T-cell (primary cell): ENCODE measurements around the gene CLDN14. TPM values are rescaled to one million over a fixed set of nuclear protein-coding genes. Genes with fewer than 3 reads are reported as not detected.

Source experiments
- ATAC-seq, 4 experiments: fragments of 200-7000 bp in 3 of 4; fragments of 150-1000 bp in 1 of 4; cut with Tn5 transposase; replicated peaks in 1 of 4; 1 replicate in 3 of 4; 2 replicates in 1 of 4; pipeline ENCODE4 v1.10.0; 2021; ENCODE audit warnings: moderate library complexity in 3 of 4, mild to moderate bottlenecking in 2 of 4, moderate number of reproducible peaks in 1 of 4
- CTCF ChIA-PET, 2 donors: fragments of 300-600 bp; sonication (Branson Sonifier 250); formaldehyde crosslinking; loops; one replicate each; lab custom pipeline; 2022; ENCODE audit warnings: antibody characterized with exemption in 2 of 2; lab: Charles Lee
- POLR2A ChIA-PET, 2 donors: fragments of 300-600 bp; sonication (Branson Sonifier 250); formaldehyde crosslinking; loops; one replicate each; lab custom pipeline; 2022; ENCODE audit warnings: antibody characterized with exemption in 2 of 2; lab: Charles Lee
- DNase-seq, 35 experiments: peaks; one replicate each; pipeline versions ENCODE4 v3.0.0 to v3.0.0-alpha.2; 2013 to 2023
- H3K27ac ChIP-seq: one replicate; pipeline ENCODE4 v1.5.1; 2013; ENCODE audit warnings: low read length
- H3K27me3 ChIP-seq, 2 experiments: replicated peaks in 1 of 2; 1 replicate in 1 of 2; 2 replicates in 1 of 2; pipeline versions ENCODE4 v1.6.1 to v1.7.0; 2013; ENCODE audit warnings: low read length in 1 of 2, mixed read lengths in 1 of 2; ENCODE audit not compliant: control insufficient read depth in 2 of 2, insufficient read depth in 2 of 2; ENCODE audit errors: extremely low read depth in 1 of 2
- H3K36me3 ChIP-seq, 2 donors: 1 replicate in 1 of 2; 2 replicates in 1 of 2; pipeline versions ENCODE4 v1.6.1 to v1.7.0; 2013; ENCODE audit warnings: low read length in 1 of 2; ENCODE audit not compliant: control insufficient read depth in 2 of 2, insufficient read depth in 1 of 2; ENCODE audit errors: extremely low read depth in 1 of 2
- H3K4me1 ChIP-seq, 2 experiments: 1 replicate in 1 of 2; 2 replicates in 1 of 2; pipeline versions ENCODE4 v1.6.1 to v1.7.0; 2013; ENCODE audit warnings: low read length in 2 of 2, mixed read lengths in 1 of 2; ENCODE audit not compliant: insufficient read depth in 2 of 2, control insufficient read depth in 1 of 2; ENCODE audit errors: extremely low read depth in 1 of 2
- H3K4me3 ChIP-seq, 2 donors: 1 replicate in 1 of 2; 2 replicates in 1 of 2; pipeline versions ENCODE4 v1.5.1 to v1.7.0; 2013; ENCODE audit warnings: mild to moderate bottlenecking in 2 of 2, low read length in 1 of 2, moderate library complexity in 1 of 2; ENCODE audit not compliant: control insufficient read depth in 1 of 2; ENCODE audit errors: extremely low read depth in 1 of 2
- H3K9me3 ChIP-seq: 2 replicates; pipeline ENCODE4 v1.7.0; 2013
- H3K27ac Mint-ChIP-seq, 2 donors: one replicate each; pipeline ENCODE4 v1.8.0; 2020 to 2021; ENCODE audit warnings: mild to moderate bottlenecking in 2 of 2, mixed read lengths in 2 of 2
- H3K27me3 Mint-ChIP-seq, 2 donors: one replicate each; pipeline ENCODE4 v1.8.0; 2021 to 2022; ENCODE audit warnings: mixed read lengths in 2 of 2
- H3K36me3 Mint-ChIP-seq: one replicate; pipeline ENCODE4 v1.8.0; 2021; ENCODE audit warnings: mixed read lengths
- H3K4me1 Mint-ChIP-seq, 3 donors: one replicate each; pipeline ENCODE4 v1.8.0; 2020 to 2022; ENCODE audit warnings: mixed read lengths in 3 of 3, mild to moderate bottlenecking in 1 of 3
- H3K4me3 Mint-ChIP-seq, 3 donors: one replicate each; pipeline ENCODE4 v1.8.0; 2020 to 2022; ENCODE audit warnings: mild to moderate bottlenecking in 3 of 3, mixed read lengths in 3 of 3, moderate library complexity in 3 of 3
- H3K9me3 Mint-ChIP-seq, 3 donors: one replicate each; pipeline ENCODE4 v1.8.0; 2020 to 2022; ENCODE audit warnings: mixed read lengths in 3 of 3
- WGBS: methylation state at CpG from one replicate; pipeline ENCODE4 v1.1.5; 2013; ENCODE audit warnings: missing lambda C conversion rate; ENCODE audit not compliant: insufficient coverage; 5-methylcytosine and 5-hydroxymethylcytosine counted together
- total RNA-seq, 35 experiments: library from RNA in 6 of 35; stranded (reverse) in 6 of 35; fragments of 120-200 nt in 1 of 35; gene quantifications; one replicate each; pipeline versions ENCODE4 v1.2.1 to v1.2.4 and lab custom pipeline; 2013 to 2026

Gene CLDN14
- total RNA-seq, 5 donors from 2014 or later (not counting 1 experiment from before 2014, with no cell fraction given), result not detected

- H3K9me3 Mint-ChIP-seq, result no peaks in the 10 kb centered on the region
- peaks cover 27 to 37% of the 10 kb centered on the region in 2 donors for H3K27me3 Mint-ChIP-seq
- CTCF ChIA-PET, result interaction anchor here in 1 of 2 donors (0.6 kb wide), 1 partner anchor 206 kb away, joined by 3 read pairs; no protein-coding TSS in a partner anchor
- H3K36me3 Mint-ChIP-seq, result no peaks in the 10 kb centered on the region
- H3K4me1 Mint-ChIP-seq, result peaks cover 14 to 26% (median 15%) of the 10 kb centered on the region in 3 donors
- peaks cover 0 to 11% of the 10 kb centered on the region in 2 experiments for H3K4me1 ChIP-seq
- under 1% methylated on average over 15 of the region's 22 CpGs for WGBS
- POLR2A ChIA-PET, result no interaction called here
- no peaks in the 10 kb centered on the region for H3K36me3 ChIP-seq
- ATAC-seq, result peak; percentile 86 to 96 (median 91)
- H3K27me3 ChIP-seq, result peaks cover 2 to 29% of the 10 kb centered on the region in 2 experiments
- H3K4me3 Mint-ChIP-seq, result peak overlapping the region; percentile 64 to 80 (median 71)
- H3K4me3 ChIP-seq, result peak overlapping the region; percentile 25 to 49
- H3K27ac ChIP-seq, result no peak overlapping the region
- DNase-seq, result peak in 34 of 35 experiments; percentile 11 to 69 (median 30)
- H3K9me3 ChIP-seq, result no peaks in the 10 kb centered on the region
- peak overlapping the region; percentile 85 to 91 for H3K27ac Mint-ChIP-seq
Observed at GRCh38 chr21:36429947-36430546, 49.9 kb downstream of the CLDN14 start.

DNA sequence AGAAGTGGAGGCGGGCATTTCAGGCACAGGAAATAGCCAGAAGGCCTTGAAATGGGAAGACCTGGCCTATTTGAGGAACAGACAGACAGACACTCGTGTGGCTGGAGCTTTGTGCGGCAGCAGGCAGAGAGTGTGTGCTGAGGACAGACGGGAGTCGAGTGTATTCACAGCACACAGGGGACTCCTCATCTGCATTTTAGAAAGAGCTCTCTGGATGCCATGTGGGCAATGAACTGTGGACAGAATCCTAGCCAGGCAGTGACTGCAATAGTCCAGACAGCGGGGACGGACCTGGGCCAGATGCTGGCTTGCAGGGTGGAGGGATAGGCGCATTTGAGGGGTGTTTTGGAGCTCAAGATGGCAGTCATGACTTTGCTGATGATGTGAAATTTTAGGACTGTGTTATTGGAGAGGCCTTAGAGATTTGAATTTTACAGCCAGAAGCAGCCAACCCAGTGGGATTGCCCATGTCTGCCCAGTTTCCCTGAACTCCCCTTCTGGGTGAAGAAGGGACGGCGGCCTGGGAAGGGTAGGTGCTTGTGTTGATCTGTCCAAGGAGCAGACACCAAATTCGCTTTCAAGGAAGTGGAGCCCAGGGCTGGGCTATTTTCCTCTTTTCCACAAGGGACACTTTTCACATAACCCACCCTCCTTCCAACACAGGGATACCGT is 51.0 kb downstream of the CLDN14 start:
- ATAC-seq (no peak), DNase-seq (no peak)
- Mint-ChIP-seq H3K27me3 (peaks cover 17 to 29% of the 10 kb centered on the region in 2 donors), H3K27ac (peak overlapping the region in 1 of 2 donors; percentile 47), H3K4me3 (peak overlapping the region in 2 of 3 donors; percentile 49 to 71), H3K4me1 (peaks cover 14 to 26% (median 15%) of the 10 kb centered on the region in 3 donors), H3K36me3 (no peaks in the 10 kb centered on the region), H3K9me3 (no peaks in the 10 kb centered on the region)
- H3K4me1 ChIP-seq, result peaks cover 0 to 11% of the 10 kb centered on the region in 2 experiments
- H3K4me3 ChIP-seq, result no peak overlapping the region
- ChIA-PET CTCF (interaction anchor here in 1 of 2 donors (0.6 kb wide), 1 partner anchor 288 kb away, joined by 4 read pairs; no protein-coding TSS in a partner anchor), POLR2A (no interaction called here)
- H3K9me3 ChIP-seq, result no peaks in the 10 kb centered on the region
- H3K36me3 ChIP-seq, result no peaks in the 10 kb centered on the region
- WGBS, result 89% methylated on average over 10 of the region's 12 CpGs
- H3K27me3 ChIP-seq, result peaks cover 2 to 25% of the 10 kb centered on the region in 2 experiments
- H3K27ac ChIP-seq, result no peak overlapping the region

DNA sequence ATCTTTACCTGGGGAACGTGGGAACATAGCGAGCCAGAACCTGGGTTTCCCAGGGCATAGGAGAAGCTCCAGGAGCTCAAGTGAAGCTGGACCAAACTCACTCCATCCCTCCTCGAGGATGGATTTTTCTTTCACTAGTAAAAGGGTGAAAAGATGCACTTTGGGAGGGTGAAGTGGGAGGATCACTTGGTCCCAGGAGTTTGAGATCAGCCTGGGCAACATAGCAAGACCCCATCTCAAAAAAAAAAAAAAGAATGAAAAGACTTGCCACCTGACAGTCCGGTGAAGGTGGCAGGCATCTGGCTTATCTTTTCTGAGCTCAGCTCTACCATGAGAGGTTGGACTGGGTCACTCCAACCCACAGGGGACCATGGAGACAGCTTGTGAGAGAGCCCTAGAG is 52.4 kb downstream of the CLDN14 start:
- H3K36me3 ChIP-seq, result no peaks in the 10 kb centered on the region
- no peak overlapping the region for H3K27ac ChIP-seq
- Mint-ChIP-seq H3K4me3 (no peak overlapping the region), H3K4me1 (peaks cover 14 to 26% (median 15%) of the 10 kb centered on the region in 3 donors), H3K27me3 (peaks cover 10 to 22% of the 10 kb centered on the region in 2 donors), H3K36me3 (no peaks in the 10 kb centered on the region), H3K9me3 (no peaks in the 10 kb centered on the region), H3K27ac (no peak overlapping the region)
- ChIA-PET POLR2A (no interaction called here), CTCF (no interaction called here)
- WGBS, result 71% methylated on average over 1 of the region's 4 CpGs
- DNase-seq (no peak), ATAC-seq (no peak)
- no peaks in the 10 kb centered on the region for H3K9me3 ChIP-seq
- no peak overlapping the region for H3K4me3 ChIP-seq
- H3K27me3 ChIP-seq, result peaks cover 2 to 19% of the 10 kb centered on the region in 2 experiments
- peaks cover 0 to 11% of the 10 kb centered on the region in 2 experiments for H3K4me1 ChIP-seq

DNA sequence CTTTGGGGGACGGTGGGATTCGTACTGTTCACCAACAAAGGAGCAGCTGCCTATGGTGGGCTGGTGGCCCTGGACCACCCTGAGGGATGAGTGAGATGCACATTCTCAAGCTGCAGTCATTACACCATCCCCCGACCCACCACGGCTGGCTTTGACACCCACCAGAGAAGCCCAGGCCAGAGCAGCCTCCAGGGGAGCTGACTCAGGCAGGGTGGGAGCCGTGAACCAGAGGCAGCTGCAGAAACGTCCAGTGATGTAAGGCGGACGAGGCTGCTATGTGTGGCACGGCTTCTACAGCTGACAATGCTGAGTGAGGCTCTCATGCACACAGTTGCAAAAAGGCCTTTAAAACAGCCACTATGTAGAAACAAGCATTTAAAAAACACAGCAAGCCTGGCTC is 54.6 kb downstream of the CLDN14 start:
- Histone ChIP-seq H3K4me1 (peaks cover 0 to 8% of the 10 kb centered on the region in 2 experiments), H3K36me3 (no peaks in the 10 kb centered on the region), H3K27ac (no peak overlapping the region), H3K27me3 (peaks cover 0 to 14% of the 10 kb centered on the region in 2 experiments), H3K4me3 (no peak overlapping the region), H3K9me3 (no peaks in the 10 kb centered on the region)
- Mint-ChIP-seq H3K27ac (no peak overlapping the region), H3K27me3 (peaks cover 2 to 9% of the 10 kb centered on the region in 2 donors), H3K4me3 (no peak overlapping the region), H3K4me1 (peaks cover 8 to 18% (median 10%) of the 10 kb centered on the region in 3 donors), H3K36me3 (no peaks in the 10 kb centered on the region), H3K9me3 (no peaks in the 10 kb centered on the region)
- WGBS, result 93% methylated on average over 5 of the region's 9 CpGs
- CTCF ChIA-PET, result interaction anchor here in 1 of 2 donors (0.7 kb wide), 1 partner anchor 288 kb away, joined by 3 read pairs; no protein-coding TSS in a partner anchor
- POLR2A ChIA-PET, result no interaction called here
- ATAC-seq (no peak), DNase-seq (no peak)

DNA sequence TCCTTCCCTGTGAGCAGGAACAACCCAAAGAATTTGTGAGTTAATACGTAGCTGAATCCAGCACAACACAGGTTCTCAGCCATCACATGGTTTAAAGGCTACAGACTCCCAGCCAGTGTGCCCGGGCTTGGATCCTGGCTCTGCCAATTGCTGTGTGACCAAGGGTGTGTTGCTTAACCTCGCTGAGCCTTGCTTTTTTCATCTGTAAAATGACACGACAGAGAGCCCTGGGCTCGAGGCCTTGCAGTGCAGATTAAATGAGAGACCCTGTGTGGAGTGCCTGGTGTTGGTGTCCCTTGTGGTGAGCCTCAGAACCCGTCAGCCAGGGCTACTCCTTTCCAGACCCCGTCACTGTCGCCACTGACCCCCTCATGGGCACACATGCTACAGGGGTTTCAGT is 55.3 kb downstream of the CLDN14 start:
- 95% methylated on average over 6 of the region's 8 CpGs for WGBS
- DNase-seq (no peak), ATAC-seq (no peak)
- Histone ChIP-seq H3K36me3 (no peaks in the 10 kb centered on the region), H3K4me1 (peaks cover 0 to 1% of the 10 kb centered on the region in 2 experiments), H3K4me3 (no peak overlapping the region), H3K27me3 (peaks cover 0 to 7% of the 10 kb centered on the region in 2 experiments), H3K27ac (no peak overlapping the region), H3K9me3 (no peaks in the 10 kb centered on the region)
- Mint-ChIP-seq H3K4me1 (peaks cover under 1 to 11% (median 3%) of the 10 kb centered on the region in 3 donors), H3K27me3 (peaks cover 0 to 4% of the 10 kb centered on the region in 2 donors), H3K27ac (no peak overlapping the region), H3K4me3 (no peak overlapping the region), H3K36me3 (no peaks in the 10 kb centered on the region), H3K9me3 (no peaks in the 10 kb centered on the region)
- ChIA-PET CTCF (no interaction called here), POLR2A (no interaction called here)

- WGBS, result 82% methylated on average over 7 of the region's 12 CpGs
- Histone ChIP-seq H3K27ac (no peak overlapping the region), H3K4me3 (no peak overlapping the region), H3K36me3 (no peaks in the 10 kb centered on the region), H3K9me3 (no peaks in the 10 kb centered on the region), H3K27me3 (peaks cover 0 to 6% of the 10 kb centered on the region in 2 experiments), H3K4me1 (no peaks in the 10 kb centered on the region)
- Mint-ChIP-seq H3K4me1 (peaks cover 0 to 5% (median 0%) of the 10 kb centered on the region in 3 donors), H3K27ac (no peak overlapping the region), H3K36me3 (no peaks in the 10 kb centered on the region), H3K9me3 (no peaks in the 10 kb centered on the region), H3K4me3 (no peak overlapping the region), H3K27me3 (peaks cover 0 to 3% of the 10 kb centered on the region in 2 donors)
- POLR2A ChIA-PET, result interaction anchor here in 1 of 2 donors (0.6 kb wide), 1 partner anchor 75 kb away, joined by 4 read pairs; no protein-coding TSS in a partner anchor
- DNase-seq, result no peak
- CTCF ChIA-PET, result no interaction called here
- no peak for ATAC-seq
Observed at GRCh38 chr21:36423771-36424433, 56.0 kb downstream of the CLDN14 start.
